ENCODE results near the gene LAMTOR3.
A peak's percentile ranks its signal among the peaks of the same experiment; 100 is the strongest.

The LAMTOR3 gene

GRCh38 chr4:99894161-99894997 lies at the start of gene LAMTOR3:
LAMTOR3 (minus strand) TSS chr4:99894427; CDS start chr4:99893963, 464 bp downstream.
- DNase-seq (ENCODE audit: low read depth) = peak; percentile 89
- H3K4me3 ChIP-seq (ENCODE audit: low read length) = peak within 1 kb of the TSS; percentile 90
- no peak for TF ChIP-seq CTCF (conservative IDR thresholded peaks at IDR 0.05; ENCODE audit: low read length)

GRCh38 chr4:99938243-99938753 lies 44.1 kb upstream of the LAMTOR3 start:
- DNase-seq (ENCODE audit: low read depth) = no peak
- TF ChIP-seq CTCF (conservative IDR thresholded peaks at IDR 0.05; ENCODE audit: low read length) = no peak
- H3K4me3 ChIP-seq (ENCODE audit: low read length) = no peak overlapping the region

DNA sequence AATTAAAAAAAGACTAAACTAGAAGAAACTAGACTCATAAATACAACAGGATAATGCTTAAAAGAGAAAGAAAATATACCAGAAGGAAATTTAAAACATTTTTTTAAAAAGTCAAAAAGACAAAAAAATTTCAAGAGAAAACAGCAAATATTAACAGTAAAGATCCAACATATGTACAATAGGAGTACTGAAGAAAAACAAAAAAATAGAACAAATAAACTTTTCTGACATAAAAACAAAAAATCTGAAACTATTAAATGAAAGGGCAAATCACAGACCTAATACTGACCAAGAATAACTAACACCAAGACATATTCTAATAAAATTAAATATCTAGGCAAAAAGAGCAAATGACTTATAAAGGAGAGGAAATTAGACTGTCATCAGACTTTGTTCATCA lies 40.7 kb upstream of the LAMTOR3 start:
- no peak overlapping the region for H3K4me3 ChIP-seq (ENCODE audit: low read length)
- no peak for TF ChIP-seq CTCF (conservative IDR thresholded peaks at IDR 0.05; ENCODE audit: low read length)
- DNase-seq (ENCODE audit: low read depth) = no peak

DNA sequence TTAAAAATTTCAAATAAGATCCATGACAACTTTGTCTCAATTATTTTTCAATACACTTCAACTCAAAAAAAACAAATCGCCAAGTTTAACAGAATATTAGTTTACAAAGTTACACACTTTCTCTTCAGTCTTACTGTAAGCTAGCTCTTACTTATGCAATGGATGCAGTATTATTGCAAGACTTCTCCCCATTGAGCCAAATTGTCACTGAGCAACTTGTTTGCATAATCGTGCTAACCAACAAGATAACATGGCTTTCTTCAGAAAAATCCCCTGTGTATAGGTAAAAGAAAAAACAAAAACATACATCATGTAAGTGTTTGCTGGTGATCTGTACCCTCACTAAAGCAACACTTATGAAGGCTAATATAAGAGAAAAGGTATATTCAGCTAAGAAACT lies 33.3 kb upstream of the LAMTOR3 start:
- H3K4me3 ChIP-seq (ENCODE audit: low read length) = no peak overlapping the region
- no peak for TF ChIP-seq CTCF (conservative IDR thresholded peaks at IDR 0.05; ENCODE audit: low read length)
- DNase-seq (ENCODE audit: low read depth) = peak; percentile 36

DNA sequence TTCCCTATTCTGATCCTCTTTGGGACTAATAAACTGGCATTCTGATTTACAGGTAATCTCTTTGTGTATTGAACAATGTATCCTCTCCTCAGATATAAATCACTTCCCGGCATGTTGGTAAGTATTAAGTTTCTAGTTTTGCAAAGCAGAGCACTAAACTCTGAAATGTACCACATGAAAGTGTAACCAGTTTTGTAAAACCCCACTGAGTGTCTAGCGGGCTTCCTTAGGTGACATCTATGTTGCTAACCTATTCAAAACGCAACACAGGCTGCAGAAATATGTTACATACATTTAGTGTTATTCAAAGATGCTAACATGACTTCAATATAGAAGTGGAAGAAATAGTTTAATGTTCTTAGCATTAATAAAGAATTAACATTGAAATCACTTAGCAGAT lies 26.9 kb upstream of the LAMTOR3 start:
- H3K4me3 ChIP-seq (ENCODE audit: low read length) = no peak overlapping the region
- TF ChIP-seq CTCF (conservative IDR thresholded peaks at IDR 0.05; ENCODE audit: low read length) = no peak

GRCh38 chr4:99918656-99919055 lies 24.4 kb upstream of the LAMTOR3 start:
- DNase-seq (ENCODE audit: low read depth) = no peak
- no peak for TF ChIP-seq CTCF (conservative IDR thresholded peaks at IDR 0.05; ENCODE audit: low read length)
- H3K4me3 ChIP-seq (ENCODE audit: low read length) = no peak overlapping the region

More for the DNA sequence above, 26.9 kb upstream of the LAMTOR3 start:
- DNase-seq (ENCODE audit: low read depth) = no peak

DNA sequence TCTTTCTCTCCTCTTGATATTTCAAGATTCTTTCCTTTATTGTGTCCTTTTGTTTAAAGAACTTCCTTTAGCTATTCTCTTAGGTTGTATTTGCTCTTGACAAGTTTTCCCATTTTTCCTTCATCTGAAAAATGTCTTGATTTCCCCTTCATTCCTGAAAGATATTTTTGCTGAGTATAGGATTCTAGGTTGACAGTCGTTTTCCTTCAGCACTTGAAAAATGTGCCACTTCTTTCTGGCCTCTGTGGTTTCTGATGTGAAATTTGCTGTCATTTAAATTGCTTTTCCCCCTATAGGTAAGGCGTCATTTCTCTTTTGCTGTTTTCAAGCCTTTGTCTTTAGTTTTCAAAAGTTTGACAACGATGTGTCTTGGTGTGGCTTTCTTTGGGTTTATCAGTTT lies 23.3 kb upstream of the LAMTOR3 start:
- DNase-seq (ENCODE audit: low read depth) = no peak
- no peak overlapping the region for H3K4me3 ChIP-seq (ENCODE audit: low read length)
- TF ChIP-seq CTCF (conservative IDR thresholded peaks at IDR 0.05; ENCODE audit: low read length) = no peak
